ENCODE measurements around the gene DNAJC5G. TPM values are rescaled to one million over a fixed set of nuclear protein-coding genes. Genes with fewer than 3 reads are reported as not detected.

DNAJC5G gene
- total RNA-seq (2014; rRNA removed; shearing (Covaris generic)), result not detected in 2 replicates

- in situ Hi-C loops (cut with HindIII; ENCODE audit: low sequenced_read_pairs), result no loop called here
- DNase-seq (ENCODE audit: low spot score), result no peak
Observed at GRCh38 chr2:27275211-27276150, at the start of gene DNAJC5G. Gene DNAJC5G (plus strand): TSS chr2:27275433. CDS start chr2:27276729, 1,296 bp downstream.

- in situ Hi-C loops (cut with HindIII; ENCODE audit: low sequenced_read_pairs), result no loop called here
- no peak for DNase-seq (ENCODE audit: low spot score)
Observed at GRCh38 chr2:27225526-27225925, 49.7 kb upstream of the DNAJC5G start.

- in situ Hi-C loops (cut with HindIII; ENCODE audit: low sequenced_read_pairs), result no loop called here
- DNase-seq (ENCODE audit: low spot score), result no peak
Observed at GRCh38 chr2:27227501-27227900, 47.7 kb upstream of the DNAJC5G start.

- in situ Hi-C loops (cut with HindIII; ENCODE audit: low sequenced_read_pairs), result no loop called here
- no peak for DNase-seq (ENCODE audit: low spot score)
Observed at GRCh38 chr2:27231921-27232320, 43.3 kb upstream of the DNAJC5G start.

- in situ Hi-C loops (cut with HindIII; ENCODE audit: low sequenced_read_pairs), result no loop called here
- no peak for DNase-seq (ENCODE audit: low spot score)
Observed at GRCh38 chr2:27233341-27233740, 41.9 kb upstream of the DNAJC5G start.

- in situ Hi-C loops (cut with HindIII; ENCODE audit: low sequenced_read_pairs), result no loop called here
- no peak for DNase-seq (ENCODE audit: low spot score)
Observed at GRCh38 chr2:27236136-27236535, 39.1 kb upstream of the DNAJC5G start.

- no peak for DNase-seq (ENCODE audit: low spot score)
- in situ Hi-C loops (cut with HindIII; ENCODE audit: low sequenced_read_pairs), result no loop called here
Observed at GRCh38 chr2:27236626-27237025, 38.6 kb upstream of the DNAJC5G start.

- in situ Hi-C loops (cut with HindIII; ENCODE audit: low sequenced_read_pairs), result no loop called here
Observed at GRCh38 chr2:27237341-27237945, 37.8 kb upstream of the DNAJC5G start.

GRCh38 chr2:27238976-27239375, 36.3 kb upstream of the DNAJC5G start:
- in situ Hi-C loops (cut with HindIII; ENCODE audit: low sequenced_read_pairs), result no loop called here
- no peak for DNase-seq (ENCODE audit: low spot score)

More at GRCh38 chr2:27237341-27237945, 37.8 kb upstream of the DNAJC5G start:
- no peak for DNase-seq (ENCODE audit: low spot score)

GRCh38 chr2:27240406-27240805, 34.8 kb upstream of the DNAJC5G start:
- in situ Hi-C loops (cut with HindIII; ENCODE audit: low sequenced_read_pairs), result no loop called here
- DNase-seq (ENCODE audit: low spot score), result no peak

- no peak for DNase-seq (ENCODE audit: low spot score)
- in situ Hi-C loops (cut with HindIII; ENCODE audit: low sequenced_read_pairs), result no loop called here
Observed at GRCh38 chr2:27241761-27242613, 33.2 kb upstream of the DNAJC5G start.

- in situ Hi-C loops (cut with HindIII; ENCODE audit: low sequenced_read_pairs), result no loop called here
- DNase-seq (ENCODE audit: low spot score), result no peak
Observed at GRCh38 chr2:27242614-27242951, 32.6 kb upstream of the DNAJC5G start.

GRCh38 chr2:27243391-27244130, 31.7 kb upstream of the DNAJC5G start:
- no peak for DNase-seq (ENCODE audit: low spot score)
- in situ Hi-C loops (cut with HindIII; ENCODE audit: low sequenced_read_pairs), result no loop called here

- in situ Hi-C loops (cut with HindIII; ENCODE audit: low sequenced_read_pairs), result no loop called here
Observed at GRCh38 chr2:27245116-27245515, 30.1 kb upstream of the DNAJC5G start.

GRCh38 chr2:27245626-27246025, 29.6 kb upstream of the DNAJC5G start:
- in situ Hi-C loops (cut with HindIII; ENCODE audit: low sequenced_read_pairs), result no loop called here
- no peak for DNase-seq (ENCODE audit: low spot score)

More at GRCh38 chr2:27245116-27245515, 30.1 kb upstream of the DNAJC5G start:
- no peak for DNase-seq (ENCODE audit: low spot score)

GRCh38 chr2:27247893-27248292, 27.3 kb upstream of the DNAJC5G start:
- in situ Hi-C loops (cut with HindIII; ENCODE audit: low sequenced_read_pairs), result no loop called here
- no peak for DNase-seq (ENCODE audit: low spot score)

GRCh38 chr2:27249159-27249890, 25.9 kb upstream of the DNAJC5G start:
- no peak for DNase-seq (ENCODE audit: low spot score)

GRCh38 chr2:27249891-27250651, 25.2 kb upstream of the DNAJC5G start:
- in situ Hi-C loops (cut with HindIII; ENCODE audit: low sequenced_read_pairs), result no loop called here
- DNase-seq (ENCODE audit: low spot score), result peak; percentile 9

More at GRCh38 chr2:27249159-27249890, 25.9 kb upstream of the DNAJC5G start:
- in situ Hi-C loops (cut with HindIII; ENCODE audit: low sequenced_read_pairs), result no loop called here
